ENCODE results near the gene VWA8. TPM values are rescaled to one million over a fixed set of nuclear protein-coding genes. Genes with fewer than 3 reads are reported as not detected.

The VWA8 gene
- polyA plus RNA-seq, 3 donors, result 2.0 to 4.4 (median 3.4) TPM

GRCh38 chr13:41941174-41941573, 19.7 kb downstream of the VWA8 start:
- no peaks in the 10 kb centered on the region for H3K4me1 Mint-ChIP-seq
- H3K4me1 ChIP-seq (ENCODE audit: control insufficient read depth in 1 of 2, insufficient read depth in 2 of 2, low read length in 2 of 2), result no peaks in the 10 kb centered on the region
- H3K36me3 Mint-ChIP-seq, result peaks cover 28 to 31% of the 10 kb centered on the region in 2 donors
- H2AFZ ChIP-seq (ENCODE audit: insufficient read depth, low read depth, low read length, poor library complexity, severe bottlenecking), result no peak overlapping the region
- H3K27me3 ChIP-seq (ENCODE audit: control insufficient read depth in 2 of 2, insufficient read depth in 2 of 2, low read length in 2 of 2), result no peaks in the 10 kb centered on the region
- no peak overlapping the region for H3K4me3 ChIP-seq (replicated peaks in 1 of 3; ENCODE audit: low read depth in 2 of 3, low read length in 3 of 3)
- TF ChIP-seq, protein P1, sequence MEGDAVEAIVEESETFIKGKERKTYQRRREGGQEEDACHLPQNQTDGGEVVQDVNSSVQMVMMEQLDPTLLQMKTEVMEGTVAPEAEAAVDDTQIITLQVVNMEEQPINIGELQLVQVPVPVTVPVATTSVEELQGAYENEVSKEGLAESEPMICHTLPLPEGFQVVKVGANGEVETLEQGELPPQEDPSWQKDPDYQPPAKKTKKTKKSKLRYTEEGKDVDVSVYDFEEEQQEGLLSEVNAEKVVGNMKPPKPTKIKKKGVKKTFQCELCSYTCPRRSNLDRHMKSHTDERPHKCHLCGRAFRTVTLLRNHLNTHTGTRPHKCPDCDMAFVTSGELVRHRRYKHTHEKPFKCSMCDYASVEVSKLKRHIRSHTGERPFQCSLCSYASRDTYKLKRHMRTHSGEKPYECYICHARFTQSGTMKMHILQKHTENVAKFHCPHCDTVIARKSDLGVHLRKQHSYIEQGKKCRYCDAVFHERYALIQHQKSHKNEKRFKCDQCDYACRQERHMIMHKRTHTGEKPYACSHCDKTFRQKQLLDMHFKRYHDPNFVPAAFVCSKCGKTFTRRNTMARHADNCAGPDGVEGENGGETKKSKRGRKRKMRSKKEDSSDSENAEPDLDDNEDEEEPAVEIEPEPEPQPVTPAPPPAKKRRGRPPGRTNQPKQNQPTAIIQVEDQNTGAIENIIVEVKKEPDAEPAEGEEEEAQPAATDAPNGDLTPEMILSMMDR (IDR thresholded peaks at IDR 0.05), result no peak
- H3K4me3 Mint-ChIP-seq, result no peak overlapping the region
- no peak overlapping the region for H3K27ac ChIP-seq (ENCODE audit: low read depth in 1 of 2, low read length in 2 of 2)
- no peak overlapping the region for H3K4me2 ChIP-seq (replicated peaks; ENCODE audit: extremely low read depth, low read length, poor library complexity, severe bottlenecking)
- intact Hi-C loops (cut with micrococcal nuclease), result no loop called here
- H3K27ac Mint-ChIP-seq, result no peak overlapping the region
- peaks cover 2 to 10% of the 10 kb centered on the region in 2 donors for H3K36me3 ChIP-seq (replicated peaks in 1 of 2; ENCODE audit: control insufficient read depth in 1 of 2, insufficient read depth in 2 of 2, low read length in 2 of 2)
- no peak for DNase-seq
- peaks cover 6 to 15% (median 8%) of the 10 kb centered on the region in 7 donors for H3K9me3 Mint-ChIP-seq
- peaks cover 0 to 4% of the 10 kb centered on the region in 2 donors for H3K9me3 ChIP-seq (replicated peaks in 1 of 2; ENCODE audit: control insufficient read depth in 1 of 2, insufficient read depth in 1 of 2, low read length in 2 of 2)
- WGBS (ENCODE audit: insufficient coverage), result 100% methylated on average over 1 of the region's 5 CpGs
- no peaks in the 10 kb centered on the region for H3K79me2 ChIP-seq (ENCODE audit: insufficient read depth, low read length)
- no peaks in the 10 kb centered on the region for H3K27me3 Mint-ChIP-seq (ENCODE audit: low read depth in 3 of 3)
- no peak overlapping the region for H3K9ac ChIP-seq (ENCODE audit: insufficient read depth, low read length, poor library complexity, severe bottlenecking)
- no peaks in the 10 kb centered on the region for H4K20me1 ChIP-seq (ENCODE audit: insufficient read depth, low read length)

GRCh38 chr13:41939398-41939797, 21.5 kb downstream of the VWA8 start:
- H3K27me3 ChIP-seq (ENCODE audit: control insufficient read depth in 2 of 2, insufficient read depth in 2 of 2, low read length in 2 of 2), result no peaks in the 10 kb centered on the region
- H3K27me3 Mint-ChIP-seq (ENCODE audit: low read depth in 3 of 3), result no peaks in the 10 kb centered on the region
- peaks cover 0 to 3% (median 0%) of the 10 kb centered on the region in 7 donors for H3K9me3 Mint-ChIP-seq
- no peak overlapping the region for H3K4me3 Mint-ChIP-seq
- TF ChIP-seq, protein P1 (IDR thresholded peaks at IDR 0.05), result no peak
- peaks cover 14 to 18% of the 10 kb centered on the region in 2 donors for H3K36me3 Mint-ChIP-seq
- H4K20me1 ChIP-seq (ENCODE audit: insufficient read depth, low read length), result no peaks in the 10 kb centered on the region
- H3K9me3 ChIP-seq (replicated peaks in 1 of 2; ENCODE audit: control insufficient read depth in 1 of 2, insufficient read depth in 1 of 2, low read length in 2 of 2), result no peaks in the 10 kb centered on the region
- no peak for DNase-seq
- H3K27ac Mint-ChIP-seq, result no peak overlapping the region
- no peak overlapping the region for H3K9ac ChIP-seq (ENCODE audit: insufficient read depth, low read length, poor library complexity, severe bottlenecking)
- H3K27ac ChIP-seq (ENCODE audit: low read depth in 1 of 2, low read length in 2 of 2), result no peak overlapping the region
- H3K79me2 ChIP-seq (ENCODE audit: insufficient read depth, low read length), result no peaks in the 10 kb centered on the region
- no peak overlapping the region for H2AFZ ChIP-seq (ENCODE audit: insufficient read depth, low read depth, low read length, poor library complexity, severe bottlenecking)
- H3K4me1 ChIP-seq (ENCODE audit: control insufficient read depth in 1 of 2, insufficient read depth in 2 of 2, low read length in 2 of 2), result no peaks in the 10 kb centered on the region
- intact Hi-C loops (cut with micrococcal nuclease), result no loop called here
- no peak overlapping the region for H3K4me2 ChIP-seq (replicated peaks; ENCODE audit: extremely low read depth, low read length, poor library complexity, severe bottlenecking)
- no peak overlapping the region for H3K4me3 ChIP-seq (replicated peaks in 1 of 3; ENCODE audit: low read depth in 2 of 3, low read length in 3 of 3)
- H3K36me3 ChIP-seq (replicated peaks in 1 of 2; ENCODE audit: control insufficient read depth in 1 of 2, insufficient read depth in 2 of 2, low read length in 2 of 2), result peaks cover 0 to 5% of the 10 kb centered on the region in 2 donors
- H3K4me1 Mint-ChIP-seq, result no peaks in the 10 kb centered on the region
